ENCODE measurements around the gene FBXO36. TPM values are rescaled to one million over a fixed set of nuclear protein-coding genes. Genes with fewer than 3 reads are reported as not detected.

The FBXO36 gene
- total RNA-seq, 4 donors from 2014 or later, result 2.7 to 7.3 (median 4.2) TPM

GRCh38 chr2:229993236-229993635 lies 70.9 kb downstream of the FBXO36 start:
- Histone ChIP-seq H3K4me3 (no peak overlapping the region), H3K27ac (no peak overlapping the region), H3K4me1 (no peaks in the 10 kb centered on the region), H3K27me3 (no peaks in the 10 kb centered on the region), H3K36me3 (peaks cover 0 to 28% (median 0%) of the 10 kb centered on the region in 3 donors), H3K9me3 (no peaks in the 10 kb centered on the region)
- TF ChIP-seq CTCF (IDR thresholded peaks at IDR 0.05) (no peak), POLR2A (IDR thresholded peaks at IDR 0.05) (no peak), EP300 (IDR thresholded peaks at IDR 0.05) (no peak)
- WGBS, 2 donors, result 60 to 67% methylated on average over 6 of the region's 6 CpGs
- DNase-seq (ENCODE audit: low spot score in 2 of 2), result no peak

- TF ChIP-seq CTCF (IDR thresholded peaks at IDR 0.05) (no peak), EP300 (IDR thresholded peaks at IDR 0.05) (no peak), POLR2A (IDR thresholded peaks at IDR 0.05) (no peak)
- Histone ChIP-seq H3K4me3 (no peak overlapping the region), H3K27me3 (no peaks in the 10 kb centered on the region), H3K36me3 (peaks cover 0 to 28% (median 0%) of the 10 kb centered on the region in 3 donors), H3K27ac (no peak overlapping the region), H3K9me3 (no peaks in the 10 kb centered on the region), H3K4me1 (no peaks in the 10 kb centered on the region)
- DNase-seq (ENCODE audit: low spot score in 2 of 2), result no peak
- 69 to 70% methylated on average over 4 of the region's 4 CpGs for WGBS, 2 donors
These were observed 74.0 kb downstream of the FBXO36 start for GRCh38 chr2:229996320-229996719.

- TF ChIP-seq EP300 (IDR thresholded peaks at IDR 0.05), result no peak
- TF ChIP-seq CTCF (IDR thresholded peaks at IDR 0.05), result no peak
- no peak for TF ChIP-seq POLR2A (IDR thresholded peaks at IDR 0.05)
- Histone ChIP-seq H3K36me3 (peaks cover 0 to 22% (median 0%) of the 10 kb centered on the region in 3 donors), H3K4me1 (no peaks in the 10 kb centered on the region), H3K4me3 (no peak overlapping the region), H3K27me3 (no peaks in the 10 kb centered on the region), H3K27ac (no peak overlapping the region), H3K9me3 (no peaks in the 10 kb centered on the region)
- 79 to 83% methylated on average over 3 of the region's 3 CpGs for WGBS, 2 donors
- no peak for DNase-seq (ENCODE audit: low spot score in 2 of 2)
These were observed 75.3 kb downstream of the FBXO36 start for GRCh38 chr2:229997565-229997964.

- no peaks in the 10 kb centered on the region for H3K4me1 ChIP-seq
- no peaks in the 10 kb centered on the region for H3K27me3 ChIP-seq
- no peak overlapping the region for H3K27ac ChIP-seq
- no peak overlapping the region for H3K4me3 ChIP-seq
- no peaks in the 10 kb centered on the region for H3K9me3 ChIP-seq
- TF ChIP-seq CTCF (IDR thresholded peaks at IDR 0.05), result no peak
- no peak for TF ChIP-seq EP300 (IDR thresholded peaks at IDR 0.05)
- no peak for TF ChIP-seq POLR2A (IDR thresholded peaks at IDR 0.05)
- peaks cover 0 to 16% (median 0%) of the 10 kb centered on the region in 3 donors for H3K36me3 ChIP-seq
- DNase-seq (ENCODE audit: low spot score in 2 of 2), result no peak
- 85 to 90% methylated on average over 6 of the region's 6 CpGs for WGBS, 2 donors
These were observed 78.0 kb downstream of the FBXO36 start for GRCh38 chr2:230000118-230000841.

- Histone ChIP-seq H3K27me3 (no peaks in the 10 kb centered on the region), H3K27ac (no peak overlapping the region), H3K4me3 (no peak overlapping the region), H3K4me1 (no peaks in the 10 kb centered on the region), H3K9me3 (no peaks in the 10 kb centered on the region), H3K36me3 (peaks cover 0 to 14% (median 0%) of the 10 kb centered on the region in 3 donors)
- peak; percentile 63 to 80 for DNase-seq (ENCODE audit: low spot score in 2 of 2)
- TF ChIP-seq CTCF (IDR thresholded peaks at IDR 0.05) (peak; percentile 58 to 78 (median 67)), POLR2A (IDR thresholded peaks at IDR 0.05) (no peak), EP300 (IDR thresholded peaks at IDR 0.05) (no peak)
- 53 to 55% methylated on average over 12 of the region's 12 CpGs for WGBS, 2 donors
These were observed 85.8 kb downstream of the FBXO36 start for GRCh38 chr2:230007931-230008707.
